Activated naive CD8-positive, alpha-beta T cell (primary cell): ENCODE measurements around the gene DUS1L.
A peak's percentile ranks its signal among the peaks of the same experiment; 100 is the strongest.

Experiments used
- H3K27ac Mint-ChIP-seq: one replicate; pipeline ENCODE4 v1.8.0; 2021; ENCODE audit warnings: mixed read lengths
- H3K27me3 Mint-ChIP-seq: one replicate; pipeline ENCODE4 v1.8.0; 2021; ENCODE audit warnings: mixed read lengths
- H3K36me3 Mint-ChIP-seq: one replicate; pipeline ENCODE4 v1.8.0; 2021; ENCODE audit warnings: mixed read lengths
- H3K4me1 Mint-ChIP-seq: one replicate; pipeline ENCODE4 v1.8.0; 2021; ENCODE audit warnings: low read depth, mixed read lengths
- H3K4me3 Mint-ChIP-seq: one replicate; pipeline ENCODE4 v1.8.0; 2021; ENCODE audit warnings: mild to moderate bottlenecking, mixed read lengths
- H3K9me3 Mint-ChIP-seq: one replicate; pipeline ENCODE4 v1.8.0; 2021; ENCODE audit warnings: low read depth, mixed read lengths

DUS1L gene

GRCh38 chr17:82077617-82078358 lies 12.2 kb upstream of the DUS1L start:
- Mint-ChIP-seq H3K36me3 (peaks cover 2% of the 10 kb centered on the region), H3K27me3 (no peaks in the 10 kb centered on the region), H3K27ac (no peak overlapping the region), H3K4me1 (no peaks in the 10 kb centered on the region), H3K9me3 (no peaks in the 10 kb centered on the region), H3K4me3 (no peak overlapping the region)

GRCh38 chr17:82076785-82077591 lies 11.4 kb upstream of the DUS1L start:
- H3K36me3 Mint-ChIP-seq, result peaks cover 2% of the 10 kb centered on the region
- no peaks in the 10 kb centered on the region for H3K9me3 Mint-ChIP-seq
- H3K27ac Mint-ChIP-seq, result no peak overlapping the region
- no peaks in the 10 kb centered on the region for H3K27me3 Mint-ChIP-seq
- H3K4me1 Mint-ChIP-seq, result no peaks in the 10 kb centered on the region
- H3K4me3 Mint-ChIP-seq, result no peak overlapping the region

GRCh38 chr17:82076018-82076784 lies 10.6 kb upstream of the DUS1L start:
- no peaks in the 10 kb centered on the region for H3K9me3 Mint-ChIP-seq
- H3K27ac Mint-ChIP-seq, result no peak overlapping the region
- H3K4me1 Mint-ChIP-seq, result no peaks in the 10 kb centered on the region
- peaks cover 2% of the 10 kb centered on the region for H3K36me3 Mint-ChIP-seq
- no peaks in the 10 kb centered on the region for H3K27me3 Mint-ChIP-seq
- H3K4me3 Mint-ChIP-seq, result no peak overlapping the region

- Mint-ChIP-seq H3K27ac (no peak overlapping the region), H3K4me3 (no peak overlapping the region), H3K27me3 (no peaks in the 10 kb centered on the region), H3K4me1 (no peaks in the 10 kb centered on the region), H3K36me3 (peaks cover 2% of the 10 kb centered on the region), H3K9me3 (no peaks in the 10 kb centered on the region)
These were observed 7.8 kb upstream of the DUS1L start for GRCh38 chr17:82073446-82073845.

DNA sequence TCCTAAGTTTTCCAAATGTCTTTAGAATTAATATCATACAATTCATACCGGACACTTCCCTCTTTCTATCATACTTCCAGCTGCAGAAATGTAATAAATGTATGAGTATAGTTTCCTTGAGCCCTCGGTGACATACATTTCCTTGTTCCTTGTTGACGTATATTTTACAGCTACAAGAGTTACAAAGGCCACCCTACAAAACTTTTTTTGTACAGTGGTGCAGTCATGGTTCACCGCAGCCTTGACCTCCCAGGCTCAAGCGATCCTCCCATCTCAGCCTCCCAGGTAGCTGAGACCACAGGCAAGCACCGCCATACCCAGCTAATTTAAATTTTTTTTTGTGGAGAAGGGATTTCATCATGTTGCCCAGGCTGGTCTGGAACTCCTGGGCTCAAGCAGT lies 7.2 kb upstream of the DUS1L start:
- Mint-ChIP-seq H3K9me3 (no peaks in the 10 kb centered on the region), H3K4me3 (no peak overlapping the region), H3K27ac (no peak overlapping the region)

GRCh38 chr17:82070611-82071010 lies 5.0 kb upstream of the DUS1L start:
- Mint-ChIP-seq H3K4me3 (no peak overlapping the region), H3K27ac (no peak overlapping the region), H3K9me3 (no peaks in the 10 kb centered on the region), H3K4me1 (peaks cover 4% of the 10 kb centered on the region), H3K27me3 (no peaks in the 10 kb centered on the region), H3K36me3 (no peaks in the 10 kb centered on the region)

More for the DNA sequence above, 7.2 kb upstream of the DUS1L start:
- no peaks in the 10 kb centered on the region for H3K4me1 Mint-ChIP-seq
- no peaks in the 10 kb centered on the region for H3K36me3 Mint-ChIP-seq
- H3K27me3 Mint-ChIP-seq, result no peaks in the 10 kb centered on the region

- H3K27ac Mint-ChIP-seq, result peak overlapping the region; percentile 58
- no peaks in the 10 kb centered on the region for H3K9me3 Mint-ChIP-seq
- H3K4me1 Mint-ChIP-seq, result peaks cover 8% of the 10 kb centered on the region
- H3K36me3 Mint-ChIP-seq, result no peaks in the 10 kb centered on the region
- H3K27me3 Mint-ChIP-seq, result no peaks in the 10 kb centered on the region
- peak overlapping the region; percentile 72 for H3K4me3 Mint-ChIP-seq
These were observed 389 bp downstream of the DUS1L start for GRCh38 chr17:82065193-82065637.

DNA sequence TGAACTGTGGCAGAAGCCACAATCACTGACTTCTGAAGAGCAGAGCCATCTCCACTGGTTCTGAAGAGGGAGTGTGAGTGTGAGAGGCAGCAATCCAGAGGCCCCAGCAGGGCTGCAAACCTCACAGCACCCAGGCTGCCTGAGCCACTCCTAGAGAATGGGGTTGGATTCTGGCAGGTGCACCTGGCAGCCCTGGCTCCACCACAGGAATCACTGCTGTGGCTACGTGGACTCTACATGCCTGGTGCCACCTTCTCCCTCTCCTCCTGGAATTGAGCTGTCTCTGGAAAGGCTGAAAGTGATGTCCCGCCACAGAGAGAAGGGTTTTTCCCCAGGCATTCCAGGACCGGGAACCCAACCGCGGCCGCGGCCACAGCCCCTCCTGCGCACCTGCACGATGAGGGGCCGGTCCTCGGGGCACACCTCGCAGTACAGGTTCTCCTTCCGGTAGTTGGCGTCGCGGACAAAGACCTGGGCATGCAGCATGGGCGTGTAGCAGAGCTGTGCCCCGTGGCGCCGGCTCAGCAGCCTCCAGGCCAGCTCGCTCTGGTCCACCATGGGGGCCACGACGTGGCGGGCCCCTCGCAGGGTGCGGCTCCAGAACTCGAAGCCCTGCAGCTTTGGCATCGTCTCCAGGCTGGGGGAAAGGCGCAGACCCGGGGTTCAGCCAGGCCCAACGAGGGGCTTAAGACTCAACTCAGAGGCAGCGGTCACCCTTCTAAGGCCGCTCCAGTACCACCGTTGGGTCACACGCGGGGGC lies 991 bp downstream of the DUS1L start:
- Mint-ChIP-seq H3K9me3 (no peaks in the 10 kb centered on the region), H3K4me1 (peaks cover 8% of the 10 kb centered on the region), H3K27ac (peak overlapping the region; percentile 58), H3K27me3 (no peaks in the 10 kb centered on the region), H3K4me3 (peak overlapping the region; percentile 72), H3K36me3 (no peaks in the 10 kb centered on the region)

- no peaks in the 10 kb centered on the region for H3K27me3 Mint-ChIP-seq
- peak overlapping the region; percentile 58 for H3K27ac Mint-ChIP-seq
- H3K4me3 Mint-ChIP-seq, result peak overlapping the region; percentile 72
- no peaks in the 10 kb centered on the region for H3K36me3 Mint-ChIP-seq
- H3K4me1 Mint-ChIP-seq, result peaks cover 8% of the 10 kb centered on the region
- H3K9me3 Mint-ChIP-seq, result no peaks in the 10 kb centered on the region
These were observed 1.9 kb downstream of the DUS1L start for GRCh38 chr17:82063424-82064415.

GRCh38 chr17:82062984-82063368 lies 2.6 kb downstream of the DUS1L start:
- Mint-ChIP-seq H3K27ac (no peak overlapping the region), H3K4me3 (no peak overlapping the region), H3K36me3 (no peaks in the 10 kb centered on the region), H3K27me3 (no peaks in the 10 kb centered on the region), H3K9me3 (no peaks in the 10 kb centered on the region), H3K4me1 (peaks cover 8% of the 10 kb centered on the region)

DNA sequence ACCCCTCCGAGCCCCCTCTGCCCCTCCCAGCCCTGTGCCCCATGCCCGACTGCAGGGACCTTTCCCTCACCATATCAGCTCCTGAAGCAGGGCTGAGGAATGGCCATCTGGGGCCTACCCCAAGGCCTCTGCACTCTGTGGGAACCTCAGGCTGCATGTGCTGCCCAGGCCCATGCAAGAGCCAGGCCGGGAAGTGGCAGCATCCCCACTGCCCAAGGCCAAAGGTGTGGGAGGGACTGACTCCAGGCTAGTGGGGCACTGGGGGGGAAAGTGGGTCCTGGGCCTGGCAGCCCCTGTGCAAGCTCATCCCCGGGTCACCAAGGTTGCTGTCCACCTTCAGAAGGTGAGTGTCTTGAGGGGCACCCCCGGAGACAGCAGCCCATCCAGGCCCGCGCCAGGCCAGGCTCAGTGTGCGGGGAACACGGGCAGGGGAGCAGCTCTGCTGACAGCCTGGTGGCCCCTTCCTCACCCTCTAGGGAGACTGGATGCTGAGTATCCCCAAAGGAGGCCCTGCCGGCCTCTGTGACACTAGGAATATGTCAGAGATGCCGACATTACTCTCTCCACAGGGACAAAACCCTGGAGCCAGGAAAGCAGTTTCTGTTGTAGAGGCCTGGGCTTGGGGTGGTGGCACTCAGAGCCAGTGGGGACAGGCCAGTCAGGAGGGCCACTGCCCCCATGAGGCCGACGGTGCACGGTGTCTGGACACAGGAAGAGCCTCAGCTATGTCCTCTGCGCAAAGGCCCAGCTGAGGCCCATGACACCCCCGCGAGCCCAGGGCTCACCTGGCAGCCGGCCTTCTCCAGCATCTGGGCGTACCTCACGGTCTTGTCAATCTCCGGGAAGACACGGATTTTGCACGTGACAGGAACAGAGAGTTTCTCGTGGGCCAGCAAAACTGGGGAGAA lies 3.3 kb downstream of the DUS1L start:
- Mint-ChIP-seq H3K36me3 (no peaks in the 10 kb centered on the region), H3K27me3 (no peaks in the 10 kb centered on the region), H3K9me3 (no peaks in the 10 kb centered on the region), H3K4me3 (no peak overlapping the region), H3K4me1 (peaks cover 8% of the 10 kb centered on the region), H3K27ac (peak overlapping the region; percentile 10)

DNA sequence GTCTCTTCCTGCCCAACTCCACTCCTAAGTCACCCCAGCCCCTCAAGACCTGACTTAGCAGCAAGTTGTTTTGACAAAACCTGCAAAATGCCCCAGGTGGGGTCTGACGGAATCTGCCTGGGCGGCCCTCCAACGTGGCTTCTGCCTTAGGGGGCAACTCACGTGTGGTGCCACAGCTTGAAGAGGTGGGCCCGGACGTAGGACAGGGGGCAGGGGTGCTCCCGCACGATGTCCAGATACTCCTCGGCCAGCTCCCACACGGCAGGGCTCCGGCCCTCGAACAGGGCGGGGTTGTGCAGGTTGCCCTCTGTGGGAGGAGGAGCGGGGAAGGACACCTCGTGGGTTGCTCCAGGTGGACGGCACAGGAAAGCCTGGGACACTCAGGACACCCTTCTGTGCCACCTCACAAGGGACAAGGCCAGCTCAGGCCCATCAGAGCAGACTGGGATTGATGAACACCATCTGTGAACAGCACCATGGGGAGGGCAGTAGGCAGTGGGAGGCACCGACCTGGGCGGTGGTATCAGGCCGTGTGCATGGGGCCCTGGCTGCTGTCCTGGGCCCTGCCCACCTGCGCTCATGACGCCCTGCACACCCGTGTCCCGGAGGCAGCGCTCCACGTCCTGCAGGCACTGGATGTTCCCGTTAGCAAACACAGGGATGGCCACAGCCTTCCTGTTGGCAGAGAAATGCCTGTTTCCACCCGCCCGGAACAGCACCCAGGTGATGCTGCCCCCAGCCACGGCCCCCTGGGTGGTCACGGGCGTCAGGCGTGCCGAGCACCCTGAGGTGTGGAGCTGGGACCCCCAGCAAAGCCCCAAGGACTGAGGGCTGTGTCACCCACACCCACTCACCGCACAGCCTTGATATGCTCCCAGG lies 4.3 kb downstream of the DUS1L start:
- no peaks in the 10 kb centered on the region for H3K36me3 Mint-ChIP-seq
- peaks cover 4% of the 10 kb centered on the region for H3K4me1 Mint-ChIP-seq
- H3K9me3 Mint-ChIP-seq, result no peaks in the 10 kb centered on the region
- H3K4me3 Mint-ChIP-seq, result no peak overlapping the region
- no peak overlapping the region for H3K27ac Mint-ChIP-seq
- no peaks in the 10 kb centered on the region for H3K27me3 Mint-ChIP-seq
